ENCODE measurements around the gene CARD14.

GRCh38 chr17:80214878-80215210, 45.0 kb downstream of the CARD14 start:
- TF ChIP-seq SIN3A (IDR thresholded peaks at IDR 0.05; ENCODE audit: borderline replicate concordance, insufficient read depth, low read length) = no peak
- TF ChIP-seq POLR2AphosphoS5 (IDR thresholded peaks at IDR 0.05; ENCODE audit: low read depth, low read length) = no peak
- no peak for TF ChIP-seq TAF1 (IDR thresholded peaks at IDR 0.05; ENCODE audit: borderline replicate concordance, insufficient read depth, low read length)
- TF ChIP-seq REST (IDR thresholded peaks at IDR 0.05; ENCODE audit: insufficient read depth in 1 of 2, low read depth in 2 of 2, low read length in 2 of 2) = no peak
- TF ChIP-seq FOXP2 (optimal IDR thresholded peaks at IDR 0.05; ENCODE audit: borderline replicate concordance, extremely low read depth, extremely low read length, insufficient read depth) = no peak
